GM18909 (cell line): ENCODE measurements around the gene RAD51B.
"Not testable (repeated sequence)": the region's sequence is repeated elsewhere in the genome, so short reads cannot be mapped to it uniquely, and the experiment has no call there.

ENCODE experiments used
- ATAC-seq: cut with Tn5 transposase; IDR thresholded peaks from one replicate; pipeline ENCODE4 v1.9.1; 2021; ENCODE audit warnings: mild to moderate bottlenecking; ENCODE audit not compliant: unreplicated experiment, poor library complexity

The RAD51B gene

GRCh38 chr14:68099495-68100045, 280.0 kb downstream of the RAD51B start:
- ATAC-seq, result no peak

DNA sequence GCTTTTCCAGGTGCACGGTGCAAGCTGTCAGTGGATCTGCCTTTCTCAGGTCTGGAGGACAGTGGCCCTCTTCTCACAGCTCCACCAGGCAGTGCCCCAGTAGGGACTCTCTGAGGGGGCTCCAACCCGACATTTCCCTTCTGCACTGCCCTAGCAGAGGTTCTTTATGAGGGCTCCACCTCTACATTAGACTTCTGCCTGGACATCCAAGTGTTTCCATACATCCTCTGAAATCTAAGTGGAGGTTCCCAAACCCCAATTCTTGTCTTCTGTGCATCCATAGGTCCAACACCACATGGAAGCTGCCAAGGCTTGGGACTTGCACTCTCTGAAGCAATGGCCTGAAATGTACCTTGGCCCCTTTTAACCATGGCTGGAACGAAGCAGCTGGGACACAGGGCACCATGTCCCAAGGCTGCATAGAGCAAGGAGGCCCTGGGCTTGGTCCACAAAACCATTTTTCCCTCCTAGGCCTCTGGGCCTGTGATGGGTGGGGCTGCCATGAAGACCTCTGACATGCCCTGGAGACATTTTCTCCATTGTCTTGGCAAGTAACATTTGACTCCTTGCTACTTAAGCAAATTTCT, 282.2 kb downstream of the RAD51B start:
- not testable (repeated sequence) for ATAC-seq

DNA sequence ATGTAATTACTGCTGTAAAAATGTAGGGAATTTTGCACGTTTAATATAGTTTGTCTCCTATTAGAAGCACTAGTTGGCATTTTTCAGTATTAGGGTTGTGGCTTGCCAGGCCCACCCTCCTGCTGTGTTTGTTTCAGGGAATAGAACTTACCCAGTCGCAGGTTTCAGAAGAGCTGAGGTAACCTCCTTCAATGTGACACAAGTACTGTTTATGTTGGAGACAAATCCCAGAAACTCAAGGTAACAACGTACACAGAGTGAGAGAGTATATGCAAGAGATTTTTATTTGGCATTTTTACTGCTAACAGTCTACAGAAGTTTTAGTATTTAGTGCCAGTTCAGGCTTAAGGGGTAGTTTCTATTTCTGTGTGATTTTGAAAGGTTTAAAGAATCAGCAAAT, 284.3 kb downstream of the RAD51B start:
- no peak for ATAC-seq

- ATAC-seq, result no peak
Observed at GRCh38 chr14:68104518-68104917, 284.9 kb downstream of the RAD51B start.

DNA sequence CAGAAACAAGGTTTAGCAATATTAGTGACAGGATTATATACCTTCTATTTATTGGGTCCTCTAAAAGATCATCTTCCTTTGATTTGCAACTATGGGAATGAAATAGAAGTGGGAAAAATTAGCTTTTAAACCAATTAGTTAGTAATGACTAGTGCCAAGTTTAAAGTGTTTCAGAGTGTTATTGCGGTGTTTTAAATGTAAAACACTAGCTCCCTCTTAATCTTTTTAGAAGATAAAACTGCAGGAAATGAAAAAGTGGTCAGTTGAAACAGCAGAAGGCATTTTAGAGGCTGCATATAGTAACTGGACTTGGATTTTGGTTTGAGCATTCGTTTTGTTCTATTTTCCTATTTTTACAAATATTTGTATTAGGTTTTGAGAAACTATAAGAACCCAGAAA, 286.2 kb downstream of the RAD51B start:
- ATAC-seq, result no peak

DNA sequence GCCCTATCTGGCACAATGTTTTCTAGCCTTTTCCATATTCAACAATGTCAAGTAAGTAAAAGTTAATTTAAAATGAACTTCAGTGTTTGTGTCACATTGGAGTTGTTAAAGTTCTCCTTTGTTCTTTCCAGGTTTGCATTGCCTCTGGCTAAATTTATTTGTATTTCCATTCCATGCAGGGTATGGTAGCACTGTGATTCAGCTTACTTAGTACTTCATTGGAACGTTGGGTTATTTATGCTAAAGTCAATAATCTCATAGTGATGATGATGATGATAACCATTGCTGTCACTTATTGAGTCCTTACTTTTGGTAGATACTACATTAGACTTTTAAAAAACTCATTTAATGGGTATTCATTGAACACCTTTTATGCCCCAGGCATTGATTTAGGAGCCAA, 286.9 kb downstream of the RAD51B start:
- no peak for ATAC-seq

GRCh38 chr14:68106905-68107304, 287.3 kb downstream of the RAD51B start:
- no peak for ATAC-seq

- ATAC-seq, result no peak
Observed at GRCh38 chr14:68109132-68109900, 289.7 kb downstream of the RAD51B start.

GRCh38 chr14:68111097-68111852, 291.7 kb downstream of the RAD51B start:
- no peak for ATAC-seq

DNA sequence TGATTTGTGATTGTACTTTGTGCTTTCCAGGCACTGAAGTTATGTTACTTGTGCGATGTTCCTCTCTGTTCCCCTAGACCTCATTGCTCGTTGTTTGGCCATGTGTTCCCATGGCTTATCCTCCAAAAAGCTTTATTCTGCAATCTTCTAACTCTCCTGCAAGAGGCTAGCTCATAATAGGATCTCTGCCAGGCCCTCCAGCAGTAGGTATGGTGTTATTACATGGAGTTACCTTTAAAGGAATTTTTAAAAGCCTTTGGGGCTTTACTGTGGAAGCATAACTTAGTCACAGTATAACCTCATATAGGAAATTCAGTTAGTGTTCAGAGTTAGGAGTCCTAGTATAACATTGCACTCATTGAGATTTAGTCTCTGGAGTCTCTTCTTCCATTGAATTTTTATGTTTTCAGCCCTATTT, 292.3 kb downstream of the RAD51B start:
- no peak for ATAC-seq

- no peak for ATAC-seq
Observed at GRCh38 chr14:68112442-68112841, 292.9 kb downstream of the RAD51B start.

DNA sequence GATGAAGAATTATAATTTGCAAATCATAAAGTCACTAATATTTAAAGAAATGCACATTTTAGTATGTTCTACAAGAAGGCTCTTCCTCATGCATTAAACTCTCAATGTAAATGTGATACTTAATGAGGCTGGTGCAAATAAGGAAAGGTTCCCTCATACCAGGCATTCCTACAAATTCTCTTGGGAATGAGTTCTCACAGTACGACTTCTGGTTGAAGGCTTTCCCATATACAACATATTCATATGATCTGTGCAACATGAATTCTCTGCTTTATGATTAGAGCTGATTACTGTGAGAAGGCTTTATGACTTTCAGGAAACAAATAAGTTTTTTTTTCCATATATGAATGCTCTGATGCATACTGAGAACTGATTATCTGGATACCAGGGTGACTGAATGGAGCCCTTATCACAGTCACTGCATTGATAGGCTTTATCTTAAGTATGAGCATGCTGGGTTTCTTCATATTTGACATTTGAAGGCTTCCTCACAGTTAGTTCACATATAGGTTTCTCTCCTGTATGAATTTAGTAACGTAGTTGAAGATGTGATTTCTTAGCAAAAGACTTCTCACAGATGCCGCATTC, 293.9 kb downstream of the RAD51B start:
- no peak for ATAC-seq

GRCh38 chr14:68115952-68116351, 296.4 kb downstream of the RAD51B start:
- not testable (repeated sequence) for ATAC-seq

DNA sequence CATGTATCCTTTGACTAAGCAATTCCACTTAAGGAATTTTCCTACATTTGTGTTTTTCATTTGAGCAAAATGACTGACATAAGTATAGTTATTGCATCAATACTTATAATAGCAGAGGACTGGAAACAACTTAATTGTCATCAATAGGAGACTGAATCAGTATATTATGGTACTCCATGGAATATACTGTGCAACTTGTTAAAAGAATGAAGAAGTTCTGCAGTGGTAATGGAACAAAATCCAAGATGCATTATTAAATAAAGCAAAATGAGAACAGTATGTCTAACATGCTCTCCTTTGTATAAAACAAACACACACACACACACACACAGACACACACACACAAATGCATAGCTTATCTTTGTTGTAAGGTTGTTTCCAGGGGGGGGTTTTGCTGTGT, 303.1 kb downstream of the RAD51B start:
- no peak for ATAC-seq

DNA sequence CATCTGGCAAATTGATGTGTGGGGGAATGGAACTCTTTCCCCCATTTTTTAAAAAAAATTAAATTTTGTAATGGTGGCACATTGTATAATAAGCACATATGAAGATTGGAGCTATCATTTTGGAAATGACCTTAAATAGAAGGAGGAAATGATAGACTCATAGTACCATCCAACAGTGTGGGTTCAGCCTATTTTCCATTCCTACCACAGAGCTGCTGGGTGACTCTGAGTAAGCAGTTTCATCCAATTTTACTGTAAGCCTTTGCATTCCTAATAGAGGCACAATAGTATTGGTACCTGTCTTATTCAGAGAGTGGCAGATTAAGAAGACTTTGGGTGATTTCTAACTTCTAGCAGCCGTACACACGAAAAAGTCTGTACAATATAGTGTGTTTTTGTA, 304.5 kb downstream of the RAD51B start:
- ATAC-seq, result no peak

DNA sequence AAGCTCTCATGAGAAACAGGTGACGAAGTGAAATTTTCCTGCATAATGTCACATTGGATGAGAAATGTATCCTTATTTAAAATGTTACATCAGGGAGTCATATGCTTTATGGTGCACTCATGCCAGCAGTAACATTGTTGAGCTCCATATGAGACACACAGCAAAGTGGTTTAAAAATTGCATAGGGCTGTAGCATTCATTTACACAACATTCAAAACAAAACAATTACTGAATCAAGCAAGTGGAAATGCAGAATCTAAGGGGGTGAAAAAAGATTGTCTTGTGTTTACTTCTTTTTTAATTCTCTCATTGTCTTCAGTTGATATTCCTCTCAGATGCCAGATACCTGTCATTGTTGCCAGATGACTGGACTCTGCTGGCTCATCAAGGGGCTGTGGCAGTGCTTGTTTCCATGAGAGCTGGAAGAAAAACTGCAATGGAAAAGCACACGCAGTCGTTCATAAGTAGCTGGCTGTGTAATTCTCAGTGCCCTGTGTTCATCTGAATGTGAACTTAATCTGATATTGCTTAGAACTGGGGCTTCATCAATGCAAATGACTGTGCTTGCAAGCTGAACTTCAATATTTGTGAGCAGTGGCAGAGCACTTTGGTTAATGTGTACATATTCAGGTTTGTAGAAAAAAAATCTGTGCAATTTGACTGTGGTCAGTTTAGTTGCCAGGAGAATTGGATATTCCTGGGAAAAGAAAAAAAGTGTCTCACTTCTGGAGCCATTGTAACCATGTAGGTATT, 305.6 kb downstream of the RAD51B start:
- no peak for ATAC-seq

DNA sequence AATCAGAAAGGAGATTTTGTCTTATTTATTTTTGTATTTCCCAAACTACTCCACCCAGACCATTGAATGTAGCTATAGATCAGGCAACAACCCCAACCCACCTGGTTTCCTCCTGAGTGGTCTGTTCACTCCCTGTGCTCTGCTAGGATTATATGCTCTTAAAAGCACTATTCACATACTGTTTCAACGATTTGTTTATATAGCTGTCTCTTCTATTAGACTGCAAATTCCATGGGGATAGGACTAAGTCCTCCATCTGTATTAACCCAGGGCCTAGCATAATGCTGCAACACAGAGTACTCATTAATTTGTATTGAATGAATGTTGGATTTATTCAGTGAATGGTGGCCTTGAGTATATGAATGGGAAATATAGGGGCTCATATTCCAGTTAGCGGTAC, 307.6 kb downstream of the RAD51B start:
- ATAC-seq, result no peak

- no peak for ATAC-seq
Observed at GRCh38 chr14:68131907-68132306, 312.3 kb downstream of the RAD51B start.

DNA sequence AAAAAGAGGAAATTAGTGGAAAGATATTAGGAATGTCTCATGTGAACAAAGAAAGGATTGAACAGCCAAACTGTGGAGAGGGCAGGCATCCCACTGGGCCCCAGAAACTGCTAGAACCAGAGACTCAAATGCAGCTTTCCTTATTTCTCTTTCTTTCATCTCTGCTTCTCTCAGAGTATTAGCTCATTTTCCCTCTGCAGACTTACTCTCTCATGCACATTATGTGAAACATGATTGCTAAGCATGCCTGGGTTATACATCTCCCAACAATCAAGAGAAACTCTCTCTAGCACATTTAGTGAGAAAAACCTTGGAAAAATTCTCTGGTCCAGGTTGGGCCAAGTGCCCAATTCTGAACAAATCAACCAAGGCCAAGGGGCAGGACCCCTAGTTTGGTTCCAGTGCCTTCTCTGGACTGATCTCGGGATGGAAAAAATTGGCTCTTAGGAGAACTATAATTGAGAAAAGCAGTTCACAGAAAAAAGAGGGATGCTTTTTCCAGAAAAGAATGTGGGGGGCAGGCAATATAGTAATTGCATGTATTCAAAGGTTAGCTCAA, 313.1 kb downstream of the RAD51B start:
- ATAC-seq, result no peak

DNA sequence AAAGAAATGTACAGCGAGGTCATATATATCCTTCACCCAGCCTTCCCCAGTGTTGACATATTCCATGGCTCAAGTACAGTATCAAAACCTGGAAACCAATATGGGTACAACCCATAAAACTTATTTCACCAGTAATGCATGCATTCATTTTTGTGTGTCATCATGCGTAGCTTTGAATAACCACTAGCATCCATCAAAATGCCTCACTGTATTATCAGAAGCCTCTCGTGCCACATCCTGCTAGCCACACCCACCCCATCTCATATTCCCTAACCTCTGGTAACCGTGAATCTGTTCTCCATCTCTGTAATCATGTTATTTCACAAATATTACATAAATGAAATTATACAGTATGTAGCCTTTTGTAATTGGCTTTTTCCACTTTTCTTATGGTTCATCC, 314.3 kb downstream of the RAD51B start:
- no peak for ATAC-seq
